Gastroesophageal sphincter (tissue), 3 donors: ENCODE results near the gene CMSS1.

Source experiments
- CTCF ChIP-seq, 4 experiments: fragments of 200-600 bp in 2 of 4; fragments of 450-650 bp in 2 of 4; sonication (generic) in 1 of 4; IDR thresholded peaks; one replicate each; pipeline ENCODE4 v1.5.1; 2017 to 2019; ENCODE audit warnings: antibody characterized with exemption in 4 of 4, mild to moderate bottlenecking in 2 of 4, moderate library complexity in 2 of 4
- EP300 ChIP-seq: sonication (generic); formaldehyde crosslinking; IDR thresholded peaks from one replicate; pipeline ENCODE4 v1.6.1; 2017; ENCODE audit warnings: antibody characterized with exemption, mild to moderate bottlenecking
- POLR2A ChIP-seq, 2 donors: fragments of 450-650 bp; IDR thresholded peaks; one replicate each; pipeline ENCODE4 v1.6.1; 2017; ENCODE audit warnings: antibody characterized with exemption in 2 of 2, mild to moderate bottlenecking in 2 of 2, moderate library complexity in 1 of 2
- POLR2AphosphoS5 ChIP-seq: sonication (generic); formaldehyde crosslinking; IDR thresholded peaks from one replicate; pipeline ENCODE4 v1.6.1; 2017; ENCODE audit warnings: antibody characterized with exemption

- TF ChIP-seq CTCF (IDR thresholded peaks at IDR 0.05) (no peak), POLR2AphosphoS5 (no peak), POLR2A (IDR thresholded peaks at IDR 0.05) (no peak), EP300 (no peak)
Observed at GRCh38 chr3:100185847-100186246, 368.2 kb downstream of the CMSS1 start.
